HG03439 (cell line): ENCODE data around the gene DIRAS1.

Experiments used
- ATAC-seq: cut with Tn5 transposase; IDR thresholded peaks from one replicate; pipeline ENCODE4 v1.9.1; 2021; ENCODE audit warnings: mild to moderate bottlenecking, moderate library complexity; ENCODE audit not compliant: unreplicated experiment

DIRAS1 gene

GRCh38 chr19:2755811-2756210, 34.6 kb upstream of the DIRAS1 start:
- no peak for ATAC-seq

GRCh38 chr19:2755448-2755705, 34.2 kb upstream of the DIRAS1 start:
- no peak for ATAC-seq

DNA sequence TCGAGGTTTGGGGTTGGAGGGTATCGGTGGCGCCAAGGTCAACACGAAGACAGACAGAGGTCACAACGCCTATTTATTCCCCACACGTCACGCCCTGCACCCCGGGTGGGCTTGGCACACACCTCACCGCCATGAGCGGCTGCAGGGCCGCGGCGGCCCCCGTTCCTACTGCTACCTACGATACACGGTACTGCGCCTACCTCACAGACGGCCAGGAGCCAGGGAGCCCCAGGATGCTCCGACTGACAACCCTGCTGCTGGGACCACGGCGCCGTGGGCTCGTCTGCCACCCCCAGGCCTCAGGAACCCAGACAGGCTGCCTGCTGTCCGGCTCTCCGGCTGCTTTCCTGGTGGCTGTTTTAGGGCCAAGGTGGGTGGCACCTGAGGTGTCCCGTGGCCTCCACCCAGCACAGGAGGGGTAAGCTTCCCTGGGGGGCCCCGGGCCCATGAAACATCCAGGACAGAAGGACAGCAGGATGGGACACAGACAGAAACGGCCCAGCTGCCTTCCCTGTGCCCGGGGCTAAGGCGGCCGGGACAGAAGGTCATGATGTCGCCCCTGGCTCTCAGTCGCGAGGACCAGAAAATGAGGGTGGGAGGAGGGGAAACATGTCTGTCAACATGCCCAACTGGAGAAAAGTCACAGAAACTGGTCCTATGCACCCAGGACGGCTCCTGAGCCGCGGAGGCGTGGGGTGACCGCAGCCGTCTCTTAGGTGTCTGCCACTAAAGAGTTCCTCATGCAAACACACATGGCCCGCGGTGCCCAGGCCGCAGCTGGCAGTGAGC, 33.7 kb upstream of the DIRAS1 start:
- ATAC-seq: no peak

GRCh38 chr19:2751438-2751830, 30.3 kb upstream of the DIRAS1 start:
- no peak for ATAC-seq

DNA sequence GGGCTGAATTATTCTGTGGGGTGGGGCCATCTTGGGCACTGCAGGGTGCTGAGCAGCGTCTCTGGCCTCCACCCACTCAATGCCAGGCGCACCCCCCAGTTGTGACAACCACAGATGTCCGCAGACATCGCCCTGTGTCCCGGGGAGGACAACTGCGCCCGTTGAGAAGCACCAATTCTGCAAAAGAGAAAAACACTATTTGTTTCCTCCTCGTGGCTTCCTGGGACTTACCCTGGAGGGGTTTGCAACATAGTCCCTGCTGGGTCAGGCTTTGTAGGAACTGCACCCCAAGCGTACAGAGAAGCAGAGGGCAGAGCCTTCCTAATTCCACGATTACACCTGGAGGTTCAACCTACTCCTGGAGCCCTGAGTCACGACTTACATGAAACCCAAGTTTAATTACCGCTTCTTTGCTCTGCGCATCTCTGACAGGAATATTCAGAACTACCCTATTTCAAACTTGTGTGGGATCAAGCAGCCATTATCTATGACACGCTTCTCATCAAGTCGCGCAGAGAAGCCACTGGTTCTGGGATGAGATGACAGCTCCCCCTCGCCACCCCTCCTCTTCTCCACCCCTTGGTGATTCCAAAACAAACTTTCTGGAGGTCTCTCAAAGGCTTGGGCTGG, 29.8 kb upstream of the DIRAS1 start:
- ATAC-seq: no peak

DNA sequence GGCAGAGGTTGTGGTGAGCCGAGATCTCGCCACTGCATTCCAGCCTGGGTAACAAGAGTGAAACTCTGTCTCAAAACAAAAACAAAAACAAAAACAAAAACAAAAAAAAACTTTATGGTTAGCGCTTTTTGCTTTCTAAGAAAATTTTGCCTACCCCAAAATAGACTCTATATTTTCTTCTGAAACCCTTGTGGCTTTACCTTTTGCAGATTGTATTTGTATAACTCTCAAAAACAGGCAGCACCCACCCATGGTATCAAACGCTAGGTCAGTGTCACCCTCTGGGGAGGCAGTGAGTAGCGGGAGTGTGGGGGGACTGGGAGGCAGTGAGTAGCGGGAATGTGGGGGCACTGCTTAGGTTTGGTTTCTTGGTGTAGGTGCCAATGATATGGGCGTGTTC, 26.2 kb upstream of the DIRAS1 start:
- peak; percentile 44 for ATAC-seq

- ATAC-seq: no peak
These were observed 22.9 kb upstream of the DIRAS1 start for GRCh38 chr19:2744113-2744512.

DNA sequence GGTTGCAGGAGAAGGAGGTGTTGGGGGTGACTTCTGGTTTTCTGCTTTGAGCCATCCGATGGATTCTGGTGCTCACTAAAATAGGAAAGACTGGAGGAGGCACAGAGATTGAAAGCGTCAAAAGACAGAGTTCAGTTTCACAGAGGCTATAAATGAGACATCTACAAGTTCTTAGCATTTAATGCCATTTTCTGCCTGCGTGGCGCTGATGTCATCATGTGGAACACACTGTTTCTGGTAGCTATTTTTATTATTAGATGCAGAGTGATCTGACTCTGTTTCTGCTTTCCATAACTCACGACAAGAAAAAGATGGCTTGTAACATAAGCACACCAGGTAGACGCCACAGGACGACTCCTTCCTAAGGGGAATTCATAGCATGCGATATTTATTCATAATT, 21.9 kb upstream of the DIRAS1 start:
- no peak for ATAC-seq

DNA sequence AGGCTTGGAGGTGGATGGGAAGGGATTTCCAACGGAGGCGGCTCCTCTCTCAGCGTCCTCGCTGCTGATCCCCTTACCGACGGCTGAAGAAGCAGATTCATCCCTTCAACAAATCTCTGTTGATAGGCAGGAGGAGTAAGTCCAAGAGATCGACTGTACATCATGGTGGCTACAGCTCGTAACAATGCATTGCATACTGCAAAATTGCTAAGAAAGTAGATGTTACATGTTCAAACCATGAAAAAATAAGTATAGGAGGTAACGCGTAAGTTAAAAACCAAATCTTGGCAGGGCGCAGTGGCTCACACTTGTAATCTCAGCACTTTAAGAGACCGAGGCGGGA, 19.1 kb upstream of the DIRAS1 start:
- ATAC-seq: no peak

DNA sequence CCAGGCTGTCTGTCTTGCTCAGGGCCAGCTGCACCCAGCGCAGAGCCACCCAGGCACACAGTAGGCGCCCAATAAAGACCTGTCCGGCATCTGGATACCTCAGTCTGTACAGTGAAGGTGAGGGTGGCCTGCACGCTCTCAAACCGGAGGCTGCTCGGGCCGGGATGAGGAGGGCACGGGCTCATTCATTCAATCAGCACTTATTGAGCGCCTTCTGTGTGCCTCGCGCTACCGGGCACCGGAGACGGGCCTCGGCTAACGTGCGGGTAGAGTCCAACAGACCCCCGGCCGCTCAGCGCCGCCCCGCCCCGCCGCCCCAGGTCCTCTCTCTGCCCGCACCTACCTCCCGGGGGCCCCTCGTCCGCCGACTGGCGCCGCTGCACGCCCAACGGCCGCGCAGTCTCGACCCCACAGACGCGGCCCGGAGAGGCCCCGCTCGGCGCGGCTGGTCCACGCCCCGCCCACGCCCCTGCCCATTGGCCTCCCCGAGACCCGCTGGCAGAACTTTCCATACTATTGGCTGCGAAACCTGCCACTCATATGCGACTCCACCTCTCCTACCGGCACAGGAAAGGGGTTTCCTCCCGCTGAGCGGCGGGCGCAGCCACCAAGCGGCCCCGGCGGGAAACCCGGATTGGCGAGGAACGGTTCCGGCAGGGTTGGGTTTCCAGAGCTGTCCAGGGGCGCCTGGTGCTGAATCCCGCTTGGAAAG, 18.6 kb upstream of the DIRAS1 start, which contains the start of gene SLC39A3:
Gene SLC39A3, minus strand, starts transcription at position 416 of the 712 bp plus-strand sequence. CDS start 2,760 bp downstream, outside the sequence.
- ATAC-seq: peak; percentile 90

GRCh38 chr19:2736550-2737190, 15.5 kb upstream of the DIRAS1 start:
- ATAC-seq: no peak

GRCh38 chr19:2735374-2735773, 14.2 kb upstream of the DIRAS1 start:
- ATAC-seq: no peak

- ATAC-seq: no peak
These were observed 13.6 kb upstream of the DIRAS1 start for GRCh38 chr19:2734589-2735288.

GRCh38 chr19:2733930-2734588, 12.9 kb upstream of the DIRAS1 start:
- ATAC-seq: no peak

- ATAC-seq: no peak
These were observed 11.7 kb upstream of the DIRAS1 start for GRCh38 chr19:2732883-2733282.

- ATAC-seq: no peak
These were observed 11.1 kb upstream of the DIRAS1 start for GRCh38 chr19:2732157-2732725.

DNA sequence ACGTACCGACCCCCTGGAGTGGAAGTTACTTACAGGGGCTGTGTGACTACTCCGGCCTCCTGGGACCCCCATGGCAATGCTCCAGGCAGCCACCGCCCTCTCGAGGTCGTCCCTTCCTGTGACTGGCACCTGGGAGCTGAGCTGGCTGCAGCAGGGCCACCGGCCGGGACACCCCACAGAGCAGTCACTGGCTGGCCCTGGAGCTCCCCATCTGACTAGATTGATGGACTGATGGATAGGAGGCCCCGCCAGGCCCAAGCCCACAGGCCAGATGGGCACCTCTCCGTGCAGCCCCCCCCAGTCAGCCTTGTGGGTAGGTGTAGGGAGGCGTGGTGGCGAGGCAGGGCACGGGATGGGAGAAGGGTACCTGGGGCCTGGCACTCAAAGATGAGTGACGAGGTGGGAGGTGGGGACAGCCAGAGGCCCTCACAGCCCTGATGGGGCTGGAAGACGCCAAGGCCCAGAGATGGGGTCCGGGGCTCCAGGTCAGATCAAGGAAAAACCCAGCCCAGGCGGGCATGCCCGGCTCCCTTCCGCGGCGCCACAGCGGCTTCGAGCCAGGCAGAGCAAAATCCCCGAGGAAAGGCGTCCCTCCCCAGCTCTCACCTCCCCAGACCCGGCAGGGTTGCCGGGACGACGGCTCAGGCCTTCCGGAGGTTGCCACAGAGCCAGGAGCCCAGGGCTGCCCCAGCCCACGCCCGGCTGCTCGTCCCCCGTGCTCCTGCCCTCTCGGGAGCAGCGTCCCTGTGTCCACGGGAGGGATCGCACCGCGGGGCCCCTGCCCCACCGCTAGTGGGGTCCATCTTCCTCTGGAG, 10.2 kb upstream of the DIRAS1 start:
- ATAC-seq: no peak

DNA sequence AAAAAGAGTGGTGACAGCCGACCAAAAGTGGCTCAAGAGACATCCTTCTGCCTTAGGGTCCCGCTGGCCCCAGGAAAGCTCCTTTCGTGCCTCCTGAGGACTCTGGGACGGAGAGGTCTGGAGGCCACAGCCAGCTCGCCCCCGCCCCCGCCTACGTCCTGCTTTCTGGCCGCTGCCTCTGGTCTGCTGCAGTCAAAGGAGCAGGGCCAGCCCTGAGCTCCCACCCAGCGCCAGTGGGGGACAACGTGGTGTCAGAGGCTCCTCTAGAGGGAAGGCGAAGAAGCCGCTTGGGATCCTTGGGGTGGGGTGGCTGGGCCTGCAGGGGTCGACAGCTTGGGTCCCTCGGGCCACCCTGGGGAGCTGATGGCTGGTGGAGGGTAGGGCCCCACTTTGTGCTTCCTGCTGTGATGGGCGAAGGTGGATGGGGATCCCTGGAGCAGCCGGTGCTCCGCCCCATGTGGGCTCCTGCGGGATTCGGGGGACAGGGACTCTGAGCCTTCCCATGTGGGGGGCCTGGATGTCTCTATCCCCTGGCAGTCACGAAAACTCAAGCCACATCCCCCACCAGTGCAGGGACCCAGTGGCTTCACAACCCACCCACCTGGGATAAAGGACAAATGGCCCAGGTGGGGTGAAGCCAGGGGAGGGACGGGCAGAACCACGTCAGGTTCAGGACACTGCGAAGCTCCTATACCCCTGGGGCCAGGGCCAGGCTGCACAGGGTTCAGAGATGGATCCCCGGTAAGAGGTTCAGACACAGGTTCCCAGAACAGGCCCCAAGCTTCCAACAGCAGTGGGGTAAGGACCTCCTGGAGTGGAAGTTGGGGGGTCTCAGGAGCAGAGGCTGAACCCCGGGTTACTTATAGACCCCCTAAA, 9.0 kb upstream of the DIRAS1 start:
- no peak for ATAC-seq
